Measurements from ENCODE around the gene DENND1C.

GRCh38 chr19:6464070-6464873, 17.3 kb downstream of the DENND1C start, which contains the start of gene CRB3:
- TF ChIP-seq POLR2A (IDR thresholded peaks at IDR 0.05): peak; percentile 57
- TF ChIP-seq CTCF (IDR thresholded peaks at IDR 0.05): no peak

Data from right lobe of liver (tissue), 4 donors.